Keratinocyte (primary cell): Measurements from ENCODE around the gene TSHZ2. TPM values are rescaled to one million over a fixed set of nuclear protein-coding genes. Genes with fewer than 3 reads are reported as not detected.

Source experiments
- DNase-seq: peaks from one replicate; pipeline ENCODE4 v3.0.0-alpha.2; 2011; ENCODE audit warnings: low read depth, missing footprints, low spot score
- FAIRE-seq: peaks from 2 replicates; lab custom pipeline; 2011; peaks lifted over from hg19 to GRCh38; lab: Jason Lieb, UNC
- H2AFZ ChIP-seq: 2 replicates; pipeline ENCODE4 v1.6.0; 2012; ENCODE audit warnings: low read length, control low read depth, inconsistent platforms; ENCODE audit not compliant: control insufficient read depth
- H3K27ac ChIP-seq: 2 replicates; pipeline ENCODE4 v1.5.1; 2011; ENCODE audit warnings: low read length; ENCODE audit not compliant: control insufficient read depth, insufficient read depth
- H3K27me3 ChIP-seq: 3 replicates; pipeline ENCODE4 v1.6.0; 2011; ENCODE audit warnings: low read length; ENCODE audit not compliant: control insufficient read depth, insufficient read depth; ENCODE audit errors: extremely low read depth
- H3K36me3 ChIP-seq, 2 experiments: 2 replicates in 1 of 2; 3 replicates in 1 of 2; pipeline ENCODE4 v1.5.1; 2011; ENCODE audit warnings: low read length in 2 of 2, mild to moderate bottlenecking in 1 of 2; ENCODE audit not compliant: control insufficient read depth in 2 of 2, insufficient read depth in 2 of 2; ENCODE audit errors: extremely low read depth in 1 of 2
- H3K4me1 ChIP-seq: 3 replicates; pipeline ENCODE4 v1.5.1; 2011; ENCODE audit warnings: low read length; ENCODE audit not compliant: control insufficient read depth, insufficient read depth; ENCODE audit errors: extremely low read depth
- H3K4me2 ChIP-seq: 3 replicates; pipeline ENCODE4 v1.6.0; 2011; ENCODE audit warnings: low read depth, low read length; ENCODE audit not compliant: control insufficient read depth, insufficient read depth; ENCODE audit errors: extremely low read depth
- H3K4me3 ChIP-seq, 3 experiments: fragments of 200-600 bp in 1 of 3; sonication (generic) in 1 of 3; 2 replicates in 2 of 3; 3 replicates in 1 of 3; pipeline ENCODE4 v1.5.1; 2011 to 2016; ENCODE audit warnings: low read length in 3 of 3, mild to moderate bottlenecking in 3 of 3, control low read depth in 2 of 3, inconsistent platforms in 1 of 3, low read depth in 1 of 3, mixed read lengths in 1 of 3, mixed run types in 1 of 3, moderate library complexity in 1 of 3; ENCODE audit not compliant: control insufficient read depth in 2 of 3, insufficient read depth in 2 of 3; ENCODE audit errors: extremely low read depth in 1 of 3
- H3K79me2 ChIP-seq: 2 replicates; pipeline ENCODE4 v1.6.0; 2012; ENCODE audit warnings: low read length; ENCODE audit not compliant: control insufficient read depth, insufficient read depth
- H3K9ac ChIP-seq: 3 replicates; pipeline ENCODE4 v1.6.0; 2011; ENCODE audit warnings: low read length; ENCODE audit not compliant: control insufficient read depth, insufficient read depth; ENCODE audit errors: extremely low read depth
- H3K9me1 ChIP-seq: 3 replicates; pipeline ENCODE4 v1.6.0; 2011; ENCODE audit warnings: low read length; ENCODE audit not compliant: control insufficient read depth, insufficient read depth; ENCODE audit errors: extremely low read depth
- H3K9me3 ChIP-seq: 2 replicates; pipeline ENCODE4 v1.5.1; 2012; ENCODE audit warnings: low read depth, low read length; ENCODE audit not compliant: control insufficient read depth
- H4K20me1 ChIP-seq: 3 replicates; pipeline ENCODE4 v1.6.0; 2011; ENCODE audit warnings: low read length; ENCODE audit not compliant: control insufficient read depth, insufficient read depth; ENCODE audit errors: extremely low read depth
- EZH2 ChIP-seq: IDR thresholded peaks from one replicate; pipeline ENCODE4 v1.6.1; 2012; ENCODE audit warnings: inconsistent platforms, mild to moderate bottlenecking, low read length, moderate library complexity
- dilution Hi-C: fragments of 300-500 bp; cut with MboI; formaldehyde crosslinking; loops from one replicate; pipeline ENCODE4 v1.7.0; 2020; ENCODE audit warnings: low sequenced_read_pairs; ENCODE audit not compliant: extremely low pct_ligation_motif_present
- polyA plus RNA-seq, 5 experiments: library from polyadenylated mRNA; depleted of rRNA in 3 of 5; stranded (reverse) in 3 of 5; stranded (forward) in 1 of 5; unstranded in 1 of 5; fragments of >200 nt; gene quantifications; 1 replicate in 1 of 5; 2 replicates in 3 of 5; 3 replicates in 1 of 5; pipeline versions ENCODE4 v1.2.1 to v1.2.3, GENCODE V29; 2011 to 2012; ENCODE audit warnings: missing spikeins in 2 of 5, low read depth in 1 of 5, low replicate concordance in 1 of 5
- TF ChIP-seq, protein P1 (sequence below), 3 experiments: IDR thresholded peaks in 1 of 3; conservative IDR thresholded peaks in 1 of 3; optimal IDR thresholded peaks in 1 of 3; 2 replicates in 2 of 3; 3 replicates in 1 of 3; pipeline versions ENCODE3 to v1.5.1; 2011; ENCODE audit warnings: low read length in 3 of 3, mild to moderate bottlenecking in 3 of 3, moderate library complexity in 2 of 3, control low read depth in 1 of 3, inconsistent platforms in 1 of 3; ENCODE audit not compliant: insufficient read depth in 2 of 3; ENCODE audit errors: extremely low read depth in 1 of 3

Gene TSHZ2
- polyA plus RNA-seq, 1 donor (not counting 4 experiments of a cell fraction or from before 2014, with no cell fraction given): 1.1 TPM

DNA sequence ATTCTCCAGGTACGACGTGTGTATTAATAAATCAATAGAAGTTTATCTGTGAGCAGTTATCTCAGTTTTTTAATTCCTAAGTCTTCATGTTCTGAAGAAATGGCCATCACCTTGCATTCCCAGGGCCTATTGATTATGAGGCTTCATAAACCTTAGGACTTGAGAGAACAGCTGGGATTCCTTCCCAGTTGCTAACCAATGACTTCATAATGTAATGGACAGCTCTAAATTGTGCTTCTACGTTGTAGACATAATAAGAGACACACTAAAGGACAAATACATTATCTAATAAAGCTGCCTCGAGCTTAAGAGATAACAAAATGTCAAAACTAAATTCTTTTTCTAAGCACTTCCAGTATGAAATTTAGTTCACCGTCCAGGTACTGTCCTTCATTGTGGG, 30.6 kb downstream of the TSHZ2 start:
- Histone ChIP-seq H4K20me1 (no peaks in the 10 kb centered on the region), H3K4me1 (no peaks in the 10 kb centered on the region), H3K27me3 (no peaks in the 10 kb centered on the region), H3K79me2 (no peaks in the 10 kb centered on the region), H3K9ac (no peak overlapping the region), H3K36me3 (no peaks in the 10 kb centered on the region), H3K4me3 (no peak overlapping the region), H3K9me1 (no peaks in the 10 kb centered on the region), H2AFZ (no peak overlapping the region), H3K4me2 (no peak overlapping the region), H3K27ac (no peak overlapping the region), H3K9me3 (no peaks in the 10 kb centered on the region)
- TF ChIP-seq, protein P1, sequence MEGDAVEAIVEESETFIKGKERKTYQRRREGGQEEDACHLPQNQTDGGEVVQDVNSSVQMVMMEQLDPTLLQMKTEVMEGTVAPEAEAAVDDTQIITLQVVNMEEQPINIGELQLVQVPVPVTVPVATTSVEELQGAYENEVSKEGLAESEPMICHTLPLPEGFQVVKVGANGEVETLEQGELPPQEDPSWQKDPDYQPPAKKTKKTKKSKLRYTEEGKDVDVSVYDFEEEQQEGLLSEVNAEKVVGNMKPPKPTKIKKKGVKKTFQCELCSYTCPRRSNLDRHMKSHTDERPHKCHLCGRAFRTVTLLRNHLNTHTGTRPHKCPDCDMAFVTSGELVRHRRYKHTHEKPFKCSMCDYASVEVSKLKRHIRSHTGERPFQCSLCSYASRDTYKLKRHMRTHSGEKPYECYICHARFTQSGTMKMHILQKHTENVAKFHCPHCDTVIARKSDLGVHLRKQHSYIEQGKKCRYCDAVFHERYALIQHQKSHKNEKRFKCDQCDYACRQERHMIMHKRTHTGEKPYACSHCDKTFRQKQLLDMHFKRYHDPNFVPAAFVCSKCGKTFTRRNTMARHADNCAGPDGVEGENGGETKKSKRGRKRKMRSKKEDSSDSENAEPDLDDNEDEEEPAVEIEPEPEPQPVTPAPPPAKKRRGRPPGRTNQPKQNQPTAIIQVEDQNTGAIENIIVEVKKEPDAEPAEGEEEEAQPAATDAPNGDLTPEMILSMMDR (optimal IDR thresholded peaks at IDR 0.05 in 1 of 3, IDR thresholded peaks at IDR 0.05 in 1 of 3, conservative IDR thresholded peaks at IDR 0.05 in 1 of 3; ENCODE audit: extremely low read depth in 1 of 3, insufficient read depth in 2 of 3, low read length in 3 of 3): no peak
- no peak for TF ChIP-seq EZH2
- DNase-seq: no peak
- FAIRE-seq: no peak
- dilution Hi-C loops: no loop called here

DNA sequence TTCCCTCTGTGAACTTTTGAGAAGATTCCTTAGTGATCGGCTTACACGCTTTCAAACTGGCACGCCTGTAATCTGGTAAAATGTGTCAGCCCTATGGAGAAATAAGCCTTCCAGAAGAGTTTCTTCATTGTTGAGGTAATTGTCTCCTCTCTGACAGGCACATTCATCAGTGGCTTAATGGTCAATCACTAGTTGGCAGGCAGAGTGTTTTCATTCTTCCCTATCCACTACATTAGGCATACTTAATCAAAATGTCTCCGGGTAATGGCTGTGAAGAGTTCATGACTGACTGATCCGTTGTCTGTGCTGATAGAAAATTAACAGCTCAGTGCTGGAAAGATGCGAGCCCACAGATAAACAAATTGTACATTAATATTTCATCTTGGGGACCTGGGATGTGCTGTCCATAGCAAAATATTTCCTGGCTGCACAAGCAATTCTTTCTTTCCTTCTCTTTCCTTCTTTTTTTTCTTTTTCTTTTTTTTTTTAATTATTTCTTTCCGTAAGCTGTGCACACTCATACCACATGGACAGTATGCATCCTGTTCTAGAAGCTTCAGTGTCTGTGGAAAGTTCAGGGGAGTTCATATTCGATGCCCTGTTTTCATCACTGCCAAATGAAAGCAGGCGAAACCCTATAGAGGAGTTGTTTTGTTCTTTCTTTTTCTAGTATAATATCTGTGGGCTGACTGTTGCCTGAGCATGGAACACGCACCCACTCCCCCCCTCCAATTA, 31.4 kb downstream of the TSHZ2 start:
- H3K9ac ChIP-seq: no peak overlapping the region
- no peaks in the 10 kb centered on the region for H3K4me1 ChIP-seq
- no peak for FAIRE-seq

More for the DNA sequence above, 31.4 kb downstream of the TSHZ2 start:
- no peaks in the 10 kb centered on the region for H3K9me1 ChIP-seq
- H3K4me3 ChIP-seq: no peak overlapping the region
- H3K27me3 ChIP-seq: no peaks in the 10 kb centered on the region
- H3K9me3 ChIP-seq: no peaks in the 10 kb centered on the region
- H4K20me1 ChIP-seq: no peaks in the 10 kb centered on the region
- no peak overlapping the region for H3K4me2 ChIP-seq
- H3K36me3 ChIP-seq: no peaks in the 10 kb centered on the region
- H3K27ac ChIP-seq: no peak overlapping the region
- dilution Hi-C loops: no loop called here
- no peak for DNase-seq
- H2AFZ ChIP-seq: no peak overlapping the region
- no peak for TF ChIP-seq EZH2
- TF ChIP-seq, protein P1 (optimal IDR thresholded peaks at IDR 0.05 in 1 of 3, IDR thresholded peaks at IDR 0.05 in 1 of 3, conservative IDR thresholded peaks at IDR 0.05 in 1 of 3; ENCODE audit: extremely low read depth in 1 of 3, insufficient read depth in 2 of 3, low read length in 3 of 3): no peak
- H3K79me2 ChIP-seq: no peaks in the 10 kb centered on the region
